Smooth muscle cell (in vitro differentiated cells): ENCODE results near the gene TMTC2. TPM values are rescaled to one million over a fixed set of nuclear protein-coding genes. Genes with fewer than 3 reads are reported as not detected.
A peak's percentile ranks its signal among the peaks of the same experiment; 100 is the strongest.

Experiments used
- DNase-seq: peaks from one replicate; lab custom pipeline; 2025; ENCODE audit not compliant: unreplicated experiment; lab: John Stamatoyannopoulos, UW
- H2AFZ ChIP-seq: fragments of 200-600 bp; sonication (generic); 2 replicates; pipeline ENCODE4 v1.6.0; 2016; ENCODE audit warnings: antibody characterized with exemption, low read depth, mild to moderate bottlenecking
- H3F3A ChIP-seq: fragments of 200-600 bp; sonication (generic); 2 replicates; pipeline ENCODE4 v1.6.0; 2017; ENCODE audit warnings: antibody characterized with exemption, low read depth
- H3K27ac ChIP-seq: fragments of 200-600 bp; sonication (generic); 2 replicates; pipeline ENCODE4 v1.5.1; 2016; ENCODE audit warnings: low read depth, mild to moderate bottlenecking
- H3K27me3 ChIP-seq: fragments of 200-600 bp; sonication (generic); 2 replicates; pipeline ENCODE4 v1.6.1; 2016; ENCODE audit warnings: low read depth, mild to moderate bottlenecking
- H3K36me3 ChIP-seq: fragments of 200-600 bp; sonication (generic); 2 replicates; pipeline ENCODE4 v1.5.1; 2016; ENCODE audit warnings: low read depth
- H3K4me1 ChIP-seq: fragments of 200-600 bp; sonication (generic); 2 replicates; pipeline ENCODE4 v1.5.1; 2016; ENCODE audit warnings: low read depth
- H3K4me2 ChIP-seq: fragments of 200-600 bp; sonication (generic); 2 replicates; pipeline ENCODE4 v1.6.0; 2016; ENCODE audit warnings: mild to moderate bottlenecking
- H3K4me3 ChIP-seq: fragments of 200-600 bp; sonication (generic); 2 replicates; pipeline ENCODE4 v1.5.1; 2016; ENCODE audit warnings: mild to moderate bottlenecking
- H3K79me2 ChIP-seq: fragments of 200-600 bp; sonication (generic); 2 replicates; pipeline ENCODE4 v1.6.0; 2016; ENCODE audit warnings: low read depth, mild to moderate bottlenecking
- H3K9ac ChIP-seq: fragments of 200-600 bp; sonication (generic); 2 replicates; pipeline ENCODE4 v1.6.0; 2016; ENCODE audit warnings: low read depth
- H3K9me3 ChIP-seq: fragments of 200-600 bp; sonication (generic); replicated peaks from 2 replicates; pipeline ENCODE4 v1.5.1; 2016; ENCODE audit warnings: low read depth
- H4K20me1 ChIP-seq: fragments of 200-600 bp; sonication (generic); 2 replicates; pipeline ENCODE4 v1.6.0; 2016; ENCODE audit warnings: low read depth
- CTCF ChIP-seq: fragments of 200-600 bp; sonication (generic); IDR thresholded peaks from 2 replicates; pipeline ENCODE4 v1.5.1; 2017; ENCODE audit warnings: borderline replicate concordance, mild to moderate bottlenecking, antibody characterized with exemption; ENCODE audit not compliant: insufficient read depth, poor library complexity, severe bottlenecking
- WGBS: methylation state at CpG from one replicate; pipeline ENCODE4 v1.1.7; 2016; ENCODE audit warnings: low lambda C conversion rate; 5-methylcytosine and 5-hydroxymethylcytosine counted together
- polyA plus RNA-seq: library from polyadenylated mRNA; unstranded; fragments of >200 nt; fragmentation: Nextera tagmentation; extraction: Ambion mirVana; gene quantifications from 2 replicates; pipeline ENCODE4 v1.2.1, GENCODE V29; 2016
- total RNA-seq: library from RNA; depleted of rRNA; stranded (reverse); fragments of >200 nt; gene quantifications from 2 replicates; pipeline ENCODE4 v1.2.3, GENCODE V29; 2014

Gene TMTC2
- total and polyA plus RNA-seq, 2 experiments from 2014 or later, result 0.71 to 10.6 TPM

GRCh38 chr12:83042441-83043200 lies 355.9 kb downstream of the TMTC2 start:
- Histone ChIP-seq H3K9me3 (no peaks in the 10 kb centered on the region), H3K79me2 (no peaks in the 10 kb centered on the region), H3K4me3 (no peak overlapping the region), H3K4me1 (peaks cover 38% of the 10 kb centered on the region), H3K36me3 (no peaks in the 10 kb centered on the region), H3K9ac (no peak overlapping the region), H3K27ac (no peak overlapping the region), H3K27me3 (no peaks in the 10 kb centered on the region), H2AFZ (no peak overlapping the region), H4K20me1 (no peaks in the 10 kb centered on the region), H3K4me2 (no peak overlapping the region), H3F3A (no peaks in the 10 kb centered on the region)
- 55% methylated on average over 9 of the region's 9 CpGs for WGBS
- TF ChIP-seq CTCF, result no peak
- no peak for DNase-seq

- Histone ChIP-seq H3K27ac (no peak overlapping the region), H3K27me3 (no peaks in the 10 kb centered on the region), H3K79me2 (no peaks in the 10 kb centered on the region), H3K9ac (no peak overlapping the region), H3K9me3 (no peaks in the 10 kb centered on the region), H3F3A (no peaks in the 10 kb centered on the region), H2AFZ (no peak overlapping the region), H4K20me1 (no peaks in the 10 kb centered on the region), H3K4me2 (peak overlapping the region; percentile 4), H3K4me1 (peaks cover 38% of the 10 kb centered on the region), H3K36me3 (no peaks in the 10 kb centered on the region), H3K4me3 (no peak overlapping the region)
- no peak for DNase-seq
- TF ChIP-seq CTCF, result no peak
- 63% methylated on average over 1 of the region's 1 CpG for WGBS
Observed at GRCh38 chr12:83044736-83045135, 358.0 kb downstream of the TMTC2 start.

GRCh38 chr12:83046019-83046418 lies 359.3 kb downstream of the TMTC2 start:
- H4K20me1 ChIP-seq, result no peaks in the 10 kb centered on the region
- no peak overlapping the region for H3K9ac ChIP-seq
- no peaks in the 10 kb centered on the region for H3K36me3 ChIP-seq
- WGBS, result 62% methylated on average over 5 of the region's 5 CpGs
- peaks cover 37% of the 10 kb centered on the region for H3K4me1 ChIP-seq
- H3K27ac ChIP-seq, result no peak overlapping the region
- no peak overlapping the region for H2AFZ ChIP-seq
- no peak overlapping the region for H3K4me3 ChIP-seq
- H3K79me2 ChIP-seq, result no peaks in the 10 kb centered on the region
- no peaks in the 10 kb centered on the region for H3K27me3 ChIP-seq
- DNase-seq, result no peak
- H3K9me3 ChIP-seq, result no peaks in the 10 kb centered on the region
- TF ChIP-seq CTCF, result no peak
- no peak overlapping the region for H3K4me2 ChIP-seq
- no peaks in the 10 kb centered on the region for H3F3A ChIP-seq

GRCh38 chr12:83049306-83049705 lies 362.6 kb downstream of the TMTC2 start:
- Histone ChIP-seq H3K9ac (no peak overlapping the region), H3K4me1 (peaks cover 10% of the 10 kb centered on the region)

More at GRCh38 chr12:83049306-83049705, 362.6 kb downstream of the TMTC2 start:
- H3K27ac ChIP-seq, result no peak overlapping the region
- H3K4me3 ChIP-seq, result no peak overlapping the region
- no peak for TF ChIP-seq CTCF
- no peaks in the 10 kb centered on the region for H3K79me2 ChIP-seq
- no peaks in the 10 kb centered on the region for H3K9me3 ChIP-seq
- WGBS, result 95% methylated on average over 5 of the region's 5 CpGs
- no peaks in the 10 kb centered on the region for H4K20me1 ChIP-seq
- no peak overlapping the region for H3K4me2 ChIP-seq
- no peaks in the 10 kb centered on the region for H3F3A ChIP-seq
- DNase-seq, result no peak
- H2AFZ ChIP-seq, result no peak overlapping the region
- no peaks in the 10 kb centered on the region for H3K27me3 ChIP-seq
- no peaks in the 10 kb centered on the region for H3K36me3 ChIP-seq
